HG03064 (cell line): ENCODE data around the gene CD59.
"Not testable (repeated sequence)": the region's sequence is repeated elsewhere in the genome, so short reads cannot be mapped to it uniquely, and the experiment has no call there.

Experiments used
- ATAC-seq: cut with Tn5 transposase; IDR thresholded peaks from one replicate; pipeline ENCODE4 v1.9.1; 2021; ENCODE audit warnings: low read depth; ENCODE audit not compliant: unreplicated experiment

The CD59 gene

DNA sequence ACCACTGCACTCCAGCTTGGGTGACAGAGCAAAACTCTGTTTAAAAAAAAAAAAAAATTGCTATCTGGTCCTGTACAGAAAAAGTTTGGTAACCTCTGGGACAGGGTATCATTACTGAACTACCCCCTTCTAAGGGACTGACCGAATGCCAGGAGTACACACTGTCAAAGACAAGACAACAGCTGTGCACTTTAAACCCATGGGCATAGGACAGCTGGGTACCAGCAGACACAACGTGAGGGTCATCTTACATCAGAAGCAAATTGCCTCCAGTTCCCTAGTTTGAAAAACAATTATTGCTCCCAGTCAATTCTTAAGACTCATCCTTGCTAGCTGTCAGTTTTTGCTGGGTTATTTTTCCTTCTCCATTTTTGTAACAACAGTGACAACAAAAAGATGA lies 17.8 kb downstream of the CD59 start:
- ATAC-seq: no peak

DNA sequence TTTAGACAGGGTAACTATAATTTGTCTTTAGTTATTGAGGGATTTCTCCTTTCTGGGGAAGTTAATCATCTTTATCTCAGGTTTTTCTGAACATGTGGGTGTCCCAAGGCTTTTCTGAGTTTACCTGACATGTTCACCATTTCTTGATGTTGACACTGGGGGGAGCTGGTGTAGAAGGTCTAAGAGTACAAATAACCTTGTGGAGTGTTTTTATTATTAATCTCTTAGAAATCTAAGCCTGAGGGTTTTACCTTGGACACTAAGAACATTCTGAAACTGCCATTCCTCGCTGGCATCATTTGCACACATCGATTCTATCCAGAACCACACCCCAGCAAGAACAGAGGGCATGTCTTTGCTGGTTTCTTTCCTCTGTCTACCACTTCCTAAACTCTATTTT lies 20.0 kb downstream of the CD59 start:
- no peak for ATAC-seq

GRCh38 chr11:33713856-33714398 lies 22.3 kb downstream of the CD59 start:
- ATAC-seq: no peak

DNA sequence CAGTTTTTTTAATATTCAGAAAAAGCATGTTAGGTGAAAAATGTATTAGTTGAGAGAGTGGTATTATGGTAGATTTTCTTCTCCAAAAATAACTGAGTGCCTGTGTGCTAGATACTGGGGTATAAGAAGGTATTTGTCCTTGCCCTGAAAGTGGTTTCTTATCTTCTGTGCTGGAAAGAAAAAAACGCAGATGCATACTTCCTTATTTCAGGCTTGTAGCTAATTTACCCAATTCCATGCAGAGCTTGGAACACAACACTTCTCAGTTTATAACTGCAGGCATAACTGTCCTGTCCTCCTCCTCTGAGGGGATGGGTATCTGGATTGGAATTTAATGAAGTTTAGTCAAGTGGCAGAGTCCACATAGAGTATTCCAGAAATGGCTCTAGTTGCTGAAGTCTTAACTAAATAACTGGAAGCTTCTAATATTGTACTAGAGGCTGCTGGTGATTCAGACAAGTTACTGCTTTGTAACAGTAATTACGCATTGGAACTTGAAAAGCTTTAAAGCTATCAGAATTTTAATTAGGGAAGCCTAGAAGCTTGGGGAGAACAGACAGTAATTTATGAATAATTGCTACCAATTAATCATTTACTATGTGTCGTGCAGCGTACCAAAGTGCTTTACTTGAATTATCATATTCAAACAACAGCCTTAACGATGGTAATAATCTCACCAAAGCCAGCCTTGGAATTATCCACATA lies 22.9 kb downstream of the CD59 start:
- ATAC-seq: no peak

DNA sequence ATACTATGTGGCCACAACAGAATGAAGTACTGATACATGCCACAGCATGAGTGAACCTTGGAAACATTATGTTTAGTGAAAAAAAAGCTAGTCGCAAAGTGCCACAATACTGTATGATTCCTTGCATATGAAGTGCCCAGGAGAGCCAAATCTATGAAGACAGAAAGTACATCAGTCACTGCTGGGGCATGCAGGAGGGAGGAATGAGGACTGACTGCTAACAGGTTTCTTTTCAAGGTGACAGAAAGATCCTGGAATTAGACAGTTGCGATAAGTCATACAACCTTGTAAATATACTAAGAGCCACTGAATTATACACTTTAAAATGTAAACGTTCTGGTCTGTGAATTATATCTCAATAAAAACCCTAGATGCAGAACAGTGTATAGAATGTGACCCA lies 23.8 kb downstream of the CD59 start:
- no peak for ATAC-seq

- no peak for ATAC-seq
Observed at GRCh38 chr11:33709466-33709865, 26.8 kb downstream of the CD59 start.

DNA sequence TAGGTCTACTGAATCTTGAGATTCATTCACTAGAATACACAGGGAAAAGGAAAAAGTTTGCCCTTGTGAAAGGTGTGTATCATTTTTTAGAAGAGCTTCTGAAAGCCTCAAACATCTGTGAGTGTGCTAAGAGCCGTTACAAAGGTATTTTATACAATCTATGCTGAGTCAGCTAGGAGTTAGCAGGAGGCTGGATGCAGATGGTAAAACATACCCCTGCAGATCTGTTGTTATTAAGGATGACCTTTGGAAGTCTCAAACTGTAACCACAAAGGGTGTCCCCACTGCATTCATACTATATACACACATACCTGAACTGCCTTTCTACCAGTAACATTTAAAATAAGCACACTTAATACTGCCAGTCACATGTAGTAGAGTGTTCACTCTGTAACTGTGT lies 27.2 kb downstream of the CD59 start:
- ATAC-seq: no peak

DNA sequence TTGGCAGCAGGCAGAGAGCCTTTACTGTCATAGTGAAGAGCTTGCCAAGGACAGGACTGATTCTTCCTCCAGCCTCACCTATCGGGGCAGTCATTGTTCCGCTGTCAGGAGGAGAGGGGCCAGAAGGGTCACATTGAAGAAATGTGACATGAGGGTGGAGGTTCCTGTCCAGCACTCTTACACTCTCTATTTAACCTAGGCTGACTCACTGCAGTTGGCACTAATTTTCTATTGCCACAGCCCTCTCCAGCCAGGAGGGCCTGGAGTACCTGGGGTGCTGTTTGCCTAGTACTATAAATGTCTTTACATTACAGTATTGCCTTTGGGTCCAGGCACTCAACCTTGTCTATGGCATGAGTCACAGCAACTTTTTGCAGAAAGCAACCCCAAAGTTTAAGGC lies 28.4 kb downstream of the CD59 start:
- ATAC-seq: not testable (repeated sequence)

GRCh38 chr11:33706966-33707365 lies 29.3 kb downstream of the CD59 start:
- no peak for ATAC-seq

- no peak for ATAC-seq
Observed at GRCh38 chr11:33706546-33706945, 29.7 kb downstream of the CD59 start.

GRCh38 chr11:33704240-33705002 lies 31.8 kb downstream of the CD59 start:
- no peak for ATAC-seq

- no peak for ATAC-seq
Observed at GRCh38 chr11:33703788-33704187, 32.4 kb downstream of the CD59 start.

DNA sequence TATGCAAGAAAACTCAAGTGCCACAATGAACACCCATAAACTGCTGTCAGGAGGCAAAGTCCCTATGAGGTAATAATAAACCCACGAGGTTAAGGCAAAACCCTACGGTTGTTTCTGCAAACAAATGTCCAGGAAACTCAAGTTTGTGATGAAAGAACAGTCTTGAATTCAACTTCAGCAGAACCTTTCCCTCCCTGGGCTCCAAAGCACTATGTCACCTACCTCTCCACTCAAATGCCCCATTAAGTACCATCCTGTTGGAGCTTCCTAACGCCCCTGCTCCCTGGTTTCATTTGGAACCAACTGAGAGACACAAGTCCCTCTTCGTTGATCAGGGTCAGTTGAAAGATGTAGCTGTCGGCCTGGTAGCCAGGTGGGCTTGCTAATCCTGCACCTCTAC lies 33.0 kb downstream of the CD59 start:
- no peak for ATAC-seq

DNA sequence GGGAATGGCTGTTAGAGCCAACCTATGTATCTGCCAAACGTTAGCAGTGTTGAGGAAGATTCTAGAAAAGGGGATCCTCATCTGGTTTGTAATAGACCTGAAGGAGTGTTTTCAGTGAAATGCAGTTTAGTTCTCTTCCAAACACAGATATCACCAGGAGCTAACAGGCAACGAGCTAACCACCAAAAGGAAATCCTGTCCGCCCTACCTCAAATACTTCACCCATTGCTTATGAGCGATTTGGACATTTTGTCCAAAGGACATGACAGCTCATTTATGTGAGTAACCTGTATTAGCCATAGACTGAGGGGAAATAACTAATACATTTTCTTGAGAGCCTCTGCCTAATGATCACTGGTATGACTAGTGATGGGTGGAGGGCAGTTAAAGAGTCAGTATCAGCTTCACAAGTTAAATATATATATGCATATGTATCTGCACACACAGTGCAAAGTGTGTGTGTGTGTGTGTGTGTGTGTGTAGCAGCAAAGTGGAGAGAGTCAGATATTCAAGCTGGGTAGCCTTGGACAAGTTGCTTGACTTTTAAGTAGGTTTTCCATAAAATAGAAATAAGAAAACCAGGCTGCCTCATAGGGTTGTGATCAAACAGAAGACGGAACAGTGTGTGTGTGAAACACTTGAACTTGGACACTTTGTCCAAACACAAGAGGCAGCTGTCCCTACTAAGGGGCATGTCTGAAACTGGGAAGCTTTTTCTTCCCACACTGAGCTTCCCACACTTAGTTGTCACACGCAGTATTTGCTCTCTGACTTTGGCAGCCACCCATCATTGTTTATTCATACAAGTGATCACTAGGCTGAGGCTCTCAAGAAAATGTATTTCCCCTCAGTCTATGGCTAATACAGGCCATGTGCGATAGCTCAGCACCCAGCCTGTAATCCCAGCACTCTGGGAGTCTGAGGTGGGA lies 34.7 kb downstream of the CD59 start:
- no peak for ATAC-seq

DNA sequence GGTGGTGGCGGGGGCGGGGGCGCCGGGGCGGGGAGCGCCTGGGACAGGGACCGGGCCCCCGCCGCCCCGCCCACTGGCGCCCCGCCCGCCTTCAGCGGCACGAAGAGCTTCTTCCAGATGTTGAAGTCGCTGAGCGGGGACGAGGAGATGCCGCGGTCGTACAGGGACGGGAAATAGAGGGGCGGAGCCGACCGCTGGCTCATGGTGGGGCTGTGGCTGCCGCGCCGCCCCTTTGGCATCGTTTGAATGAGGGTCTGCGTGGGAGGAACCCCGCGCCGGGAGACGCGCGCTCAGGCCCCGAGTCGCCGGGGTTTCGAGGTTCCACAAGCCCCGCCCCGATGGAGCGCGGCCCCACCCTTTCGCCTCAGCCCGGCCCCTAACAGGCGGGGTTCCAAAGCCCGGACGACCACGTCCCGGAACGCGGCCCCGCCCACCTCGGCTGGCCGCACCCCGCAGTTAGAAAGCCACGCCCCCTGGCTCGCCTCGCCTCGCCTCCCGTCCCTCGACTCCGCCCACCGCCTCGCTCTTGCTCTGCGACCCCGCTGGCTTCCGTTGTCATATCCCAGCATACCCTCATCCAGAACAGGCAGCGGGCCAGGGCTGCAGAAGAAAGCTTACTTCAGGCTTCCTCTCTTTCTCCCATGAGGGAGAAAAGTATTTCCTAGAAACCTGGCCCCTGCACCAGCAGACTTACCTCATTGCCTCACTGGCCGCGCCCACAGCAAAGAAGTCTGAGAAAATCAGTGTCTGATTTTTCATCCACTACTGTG lies 35.5 kb downstream of the CD59 start, which contains the start of gene C11orf91:
C11orf91 (minus strand) TSS at position 325 of the 770 bp plus-strand sequence; CDS start at position 239, 86 bp downstream.
- ATAC-seq: peak; percentile 82

GRCh38 chr11:33700063-33700501 lies 36.1 kb downstream of the CD59 start:
- ATAC-seq: no peak

DNA sequence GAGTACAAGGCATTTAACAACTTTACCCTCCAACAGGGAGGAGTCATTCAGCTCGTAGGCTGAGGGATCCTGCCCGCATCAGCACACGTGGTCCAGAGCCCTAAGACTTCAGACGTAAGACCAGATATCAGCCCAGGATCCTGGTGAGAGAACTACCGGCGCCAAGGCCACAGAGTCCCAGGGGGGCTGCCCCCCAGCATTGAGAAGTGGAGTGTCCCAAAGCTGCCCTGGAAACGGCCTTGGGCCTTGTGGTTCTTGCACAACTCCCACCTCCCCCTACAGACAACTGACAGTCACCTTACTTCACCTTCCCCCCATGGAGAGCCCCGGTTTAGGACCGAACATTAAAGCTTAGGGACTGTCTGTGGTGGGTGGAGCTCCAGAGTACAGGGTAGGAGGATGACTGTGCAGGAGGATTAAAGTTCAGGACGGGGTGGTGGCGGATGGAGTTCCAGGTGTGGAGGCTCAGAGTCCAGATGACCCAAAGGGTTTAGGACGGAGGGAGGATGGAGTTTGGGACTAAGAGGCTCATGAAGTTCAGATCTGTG lies 36.6 kb downstream of the CD59 start:
- no peak for ATAC-seq

- no peak for ATAC-seq
Observed at GRCh38 chr11:33698921-33699320, 37.3 kb downstream of the CD59 start.

DNA sequence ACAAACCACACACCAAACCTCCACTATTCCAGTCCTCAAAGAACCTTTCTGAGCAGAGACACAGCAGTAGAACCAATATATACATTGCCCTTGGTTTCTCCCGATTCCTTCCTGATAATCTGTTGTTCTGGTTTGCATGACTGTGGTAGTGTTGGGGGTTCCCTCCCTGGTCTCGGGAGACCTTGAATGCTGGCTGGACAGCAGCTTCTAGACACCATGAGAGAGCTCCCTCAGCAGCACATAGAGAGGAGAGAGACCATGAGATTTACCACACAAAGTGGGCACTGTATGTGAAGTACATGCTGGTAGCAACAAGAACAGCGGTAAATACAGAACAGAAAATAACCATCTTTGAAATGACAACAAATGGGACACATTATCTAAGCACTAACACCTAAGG lies 38.2 kb downstream of the CD59 start:
- ATAC-seq: no peak
